HepG2 (cell line): ENCODE measurements around the gene FBXO11. TPM values are rescaled to one million over a fixed set of nuclear protein-coding genes. Genes with fewer than 3 reads are reported as not detected.

Experiments
- ARID2 ChIP-seq: sonication (generic); formaldehyde crosslinking; IDR thresholded peaks from 2 replicates; pipeline ENCODE4 v1.8.1; 2022; ENCODE audit warnings: mild to moderate bottlenecking, missing genetic modification reagents, borderline replicate concordance
- CCDC6 ChIP-seq: sonication (generic); formaldehyde crosslinking; IDR thresholded peaks from 2 replicates; pipeline ENCODE4 v1.8.1; 2022; ENCODE audit warnings: mild to moderate bottlenecking, missing genetic modification reagents, moderate library complexity
- ELF1 ChIP-seq: sonication (generic); formaldehyde crosslinking; IDR thresholded peaks from 2 replicates; pipeline ENCODE4 v1.4.0; 2020; ENCODE audit warnings: missing genetic modification reagents
- HNF4A ChIP-seq: sonication (generic); formaldehyde crosslinking; IDR thresholded peaks from 2 replicates; pipeline ENCODE4 v1.4.0; 2020; ENCODE audit warnings: missing genetic modification reagents
- LBX2 ChIP-seq: sonication (generic); formaldehyde crosslinking; IDR thresholded peaks from 2 replicates; pipeline ENCODE4 v1.5.0; 2020; ENCODE audit warnings: missing genetic modification reagents, mild to moderate bottlenecking, borderline replicate concordance
- NFRKB ChIP-seq: fragments of 450-650 bp; IDR thresholded peaks from 2 replicates; pipeline ENCODE4 v1.6.1; 2017
- ONECUT2 ChIP-seq: sonication (generic); formaldehyde crosslinking; IDR thresholded peaks from 2 replicates; pipeline ENCODE4 v1.4.0; 2020; ENCODE audit warnings: missing genetic modification reagents
- RBAK ChIP-seq: sonication (generic); formaldehyde crosslinking; IDR thresholded peaks from 2 replicates; pipeline ENCODE4 v1.5.1; 2020; ENCODE audit warnings: mild to moderate bottlenecking, missing genetic modification reagents
- REL ChIP-seq: sonication (generic); formaldehyde crosslinking; conservative IDR thresholded peaks from 2 replicates; pipeline ENCODE4 v1.8.0; 2022; ENCODE audit warnings: mild to moderate bottlenecking, missing genetic modification reagents, moderate library complexity
- RFX1 ChIP-seq: fragments of 450-650 bp; IDR thresholded peaks from 2 replicates; pipeline ENCODE4 v1.6.1; 2017
- RXRB ChIP-seq: IDR thresholded peaks from 2 replicates; pipeline ENCODE4 v1.6.1; 2016; ENCODE audit warnings: borderline replicate concordance, missing genetic modification reagents, missing compliant biosample characterization
- SALL1 ChIP-seq: sonication (generic); formaldehyde crosslinking; IDR thresholded peaks from 2 replicates; pipeline ENCODE4 v1.8.0; 2022; ENCODE audit warnings: mild to moderate bottlenecking, missing genetic modification reagents
- ZBTB20 ChIP-seq: sonication (generic); formaldehyde crosslinking; IDR thresholded peaks from 2 replicates; pipeline ENCODE4 v1.8.1; 2023; ENCODE audit warnings: missing genetic modification reagents, low read depth, mild to moderate bottlenecking, borderline replicate concordance
- ZFP37 ChIP-seq: sonication (generic); formaldehyde crosslinking; IDR thresholded peaks from 2 replicates; pipeline ENCODE4 v1.4.0; 2020; ENCODE audit warnings: missing genetic modification reagents, borderline replicate concordance
- ZNF136 ChIP-seq: sonication (generic); formaldehyde crosslinking; IDR thresholded peaks from 2 replicates; pipeline ENCODE4 v1.8.1; 2022; ENCODE audit warnings: low read depth, mild to moderate bottlenecking, moderate library complexity, missing genetic modification reagents
- ZNF205 ChIP-seq: IDR thresholded peaks from 2 replicates; pipeline ENCODE4 v1.6.1; 2018; ENCODE audit warnings: missing biosample characterization, missing genetic modification reagents
- ZNF230 ChIP-seq: sonication (generic); formaldehyde crosslinking; IDR thresholded peaks from 2 replicates; pipeline ENCODE4 v1.4.0; 2020; ENCODE audit warnings: mild to moderate bottlenecking, missing genetic modification reagents
- ZNF326 ChIP-seq: sonication (generic); formaldehyde crosslinking; IDR thresholded peaks from 2 replicates; pipeline ENCODE4 v1.4.0; 2020; ENCODE audit warnings: missing genetic modification reagents, borderline replicate concordance
- ZNF350 ChIP-seq: sonication (generic); formaldehyde crosslinking; IDR thresholded peaks from 2 replicates; pipeline ENCODE4 v1.4.0; 2020; ENCODE audit warnings: mild to moderate bottlenecking, low read depth, missing genetic modification reagents, borderline replicate concordance
- ZNF547 ChIP-seq: sonication (generic); formaldehyde crosslinking; IDR thresholded peaks from 2 replicates; pipeline ENCODE4 v1.5.1; 2020; ENCODE audit warnings: mild to moderate bottlenecking, missing genetic modification reagents
- ZNF761 ChIP-seq: sonication (generic); formaldehyde crosslinking; conservative IDR thresholded peaks from 2 replicates; pipeline ENCODE4 v1.4.0; 2020; ENCODE audit warnings: mild to moderate bottlenecking, missing genetic modification reagents
- polyA plus RNA-seq, 8 experiments: library from polyadenylated mRNA; depleted of rRNA in 3 of 8; stranded (reverse) in 7 of 8; unstranded in 1 of 8; fragments of >200 nt; fragmentation: Illumina TruSeq in 4 of 8; extraction: Trizol in 4 of 8; gene quantifications; 2 replicates each; pipeline versions ENCODE4 v1.2.1 to v1.2.3, GENCODE V29; 2011 to 2016; ENCODE audit warnings: low read depth in 4 of 8, missing spikeins in 1 of 8, mixed read lengths in 1 of 8; ENCODE audit not compliant: insufficient read depth in 1 of 8
- total RNA-seq, 5 experiments: library from RNA; depleted of rRNA; stranded (reverse); fragments of >200 nt; fragmentation: Illumina TruSeq; extraction: Trizol; gene quantifications; 2 replicates each; pipeline ENCODE4 v1.2.3, GENCODE V29; 2016; ENCODE audit warnings: low read depth in 1 of 5
- TF ChIP-seq, protein P1 (sequence below): sonication (generic); formaldehyde crosslinking; IDR thresholded peaks from 2 replicates; pipeline ENCODE4 v1.4.0; 2020; ENCODE audit warnings: mild to moderate bottlenecking, missing genetic modification reagents, borderline replicate concordance
- TF ChIP-seq, protein P2 (sequence below): IDR thresholded peaks from 2 replicates; pipeline ENCODE4 v1.6.1; 2012; ENCODE audit warnings: low read depth, low read length, improper control_type of control experiment

The FBXO11 gene
- total and polyA plus RNA-seq, 2 of the 13 experiments (the other 11 are each of a cell fraction or from before 2014, with no cell fraction given), result 27.9 to 47.6 TPM

- TF ChIP-seq ZNF350 (CRISPR knock-in tag) (peak; percentile 85), RBAK (CRISPR knock-in tag) (no peak), ZNF326 (no peak), HNF4A (CRISPR knock-in tag) (peak; percentile 34; the same call in 1 of the 2 replicates), ZNF547 (CRISPR knock-in tag) (no peak), RFX1 (no peak), ZNF136 (no peak), SALL1 (CRISPR knock-in tag) (peak; percentile 81), ZBTB20 (CRISPR knock-in tag) (peak; percentile 17; the same call in 1 of the 2 replicates), ELF1 (peak; percentile 64; the same call in 1 of the 2 replicates), LBX2 (CRISPR knock-in tag) (no peak), NFRKB (no peak), REL (no peak), RXRB (CRISPR knock-in tag) (peak; percentile 78), ZNF761 (0 out of 2 replicates have a peak, but pooled peaks have one; percentile 12), ARID2 (CRISPR knock-in tag) (peak; percentile 72; the same call in 1 of the 2 replicates), ZFP37 (CRISPR knock-in tag) (0 out of 2 replicates have a peak, but pooled peaks have one; percentile 58), CCDC6 (CRISPR knock-in tag) (peak; percentile 69; the same call in 1 of the 2 replicates), ONECUT2 (CRISPR knock-in tag) (0 out of 2 replicates have a peak, but pooled peaks have one; percentile 24), ZNF205 (peak; percentile 55; the same call in 1 of the 2 replicates), ZNF230 (CRISPR knock-in tag) (no peak)
- TF ChIP-seq, protein P1, sequence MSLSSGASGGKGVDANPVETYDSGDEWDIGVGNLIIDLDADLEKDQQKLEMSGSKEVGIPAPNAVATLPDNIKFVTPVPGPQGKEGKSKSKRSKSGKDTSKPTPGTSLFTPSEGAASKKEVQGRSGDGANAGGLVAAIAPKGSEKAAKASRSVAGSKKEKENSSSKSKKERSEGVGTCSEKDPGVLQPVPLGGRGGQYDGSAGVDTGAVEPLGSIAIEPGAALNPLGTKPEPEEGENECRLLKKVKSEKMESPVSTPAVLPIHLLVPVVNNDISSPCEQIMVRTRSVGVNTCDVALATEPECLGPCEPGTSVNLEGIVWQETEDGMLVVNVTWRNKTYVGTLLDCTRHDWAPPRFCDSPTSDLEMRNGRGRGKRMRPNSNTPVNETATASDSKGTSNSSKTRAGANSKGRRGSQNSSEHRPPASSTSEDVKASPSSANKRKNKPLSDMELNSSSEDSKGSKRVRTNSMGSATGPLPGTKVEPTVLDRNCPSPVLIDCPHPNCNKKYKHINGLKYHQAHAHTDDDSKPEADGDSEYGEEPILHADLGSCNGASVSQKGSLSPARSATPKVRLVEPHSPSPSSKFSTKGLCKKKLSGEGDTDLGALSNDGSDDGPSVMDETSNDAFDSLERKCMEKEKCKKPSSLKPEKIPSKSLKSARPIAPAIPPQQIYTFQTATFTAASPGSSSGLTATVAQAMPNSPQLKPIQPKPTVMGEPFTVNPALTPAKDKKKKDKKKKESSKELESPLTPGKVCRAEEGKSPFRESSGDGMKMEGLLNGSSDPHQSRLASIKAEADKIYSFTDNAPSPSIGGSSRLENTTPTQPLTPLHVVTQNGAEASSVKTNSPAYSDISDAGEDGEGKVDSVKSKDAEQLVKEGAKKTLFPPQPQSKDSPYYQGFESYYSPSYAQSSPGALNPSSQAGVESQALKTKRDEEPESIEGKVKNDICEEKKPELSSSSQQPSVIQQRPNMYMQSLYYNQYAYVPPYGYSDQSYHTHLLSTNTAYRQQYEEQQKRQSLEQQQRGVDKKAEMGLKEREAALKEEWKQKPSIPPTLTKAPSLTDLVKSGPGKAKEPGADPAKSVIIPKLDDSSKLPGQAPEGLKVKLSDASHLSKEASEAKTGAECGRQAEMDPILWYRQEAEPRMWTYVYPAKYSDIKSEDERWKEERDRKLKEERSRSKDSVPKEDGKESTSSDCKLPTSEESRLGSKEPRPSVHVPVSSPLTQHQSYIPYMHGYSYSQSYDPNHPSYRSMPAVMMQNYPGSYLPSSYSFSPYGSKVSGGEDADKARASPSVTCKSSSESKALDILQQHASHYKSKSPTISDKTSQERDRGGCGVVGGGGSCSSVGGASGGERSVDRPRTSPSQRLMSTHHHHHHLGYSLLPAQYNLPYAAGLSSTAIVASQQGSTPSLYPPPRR (CRISPR knock-in tag), result peak; percentile 27; the same call in 1 of the 2 replicates
- TF ChIP-seq, protein P2, sequence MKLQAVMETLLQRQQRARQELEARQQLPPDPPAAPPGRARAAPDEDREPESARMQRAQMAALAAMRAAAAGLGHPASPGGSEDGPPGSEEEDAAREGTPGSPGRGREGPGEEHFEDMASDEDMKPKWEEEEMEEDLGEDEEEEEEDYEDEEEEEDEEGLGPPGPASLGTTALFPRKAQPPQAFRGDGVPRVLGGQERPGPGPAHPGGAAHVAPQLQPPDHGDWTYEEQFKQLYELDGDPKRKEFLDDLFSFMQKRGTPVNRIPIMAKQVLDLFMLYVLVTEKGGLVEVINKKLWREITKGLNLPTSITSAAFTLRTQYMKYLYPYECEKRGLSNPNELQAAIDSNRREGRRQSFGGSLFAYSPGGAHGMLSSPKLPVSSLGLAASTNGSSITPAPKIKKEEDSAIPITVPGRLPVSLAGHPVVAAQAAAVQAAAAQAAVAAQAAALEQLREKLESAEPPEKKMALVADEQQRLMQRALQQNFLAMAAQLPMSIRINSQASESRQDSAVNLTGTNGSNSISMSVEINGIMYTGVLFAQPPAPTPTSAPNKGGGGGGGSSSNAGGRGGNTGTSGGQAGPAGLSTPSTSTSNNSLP, result peak; percentile 82; the same call in 1 of the 2 replicates
Measured at GRCh38 chr2:47906157-47907038, at the start of gene FBXO11 (continued).
